Measurements from ENCODE around the gene NUP153.

NUP153 gene

DNA sequence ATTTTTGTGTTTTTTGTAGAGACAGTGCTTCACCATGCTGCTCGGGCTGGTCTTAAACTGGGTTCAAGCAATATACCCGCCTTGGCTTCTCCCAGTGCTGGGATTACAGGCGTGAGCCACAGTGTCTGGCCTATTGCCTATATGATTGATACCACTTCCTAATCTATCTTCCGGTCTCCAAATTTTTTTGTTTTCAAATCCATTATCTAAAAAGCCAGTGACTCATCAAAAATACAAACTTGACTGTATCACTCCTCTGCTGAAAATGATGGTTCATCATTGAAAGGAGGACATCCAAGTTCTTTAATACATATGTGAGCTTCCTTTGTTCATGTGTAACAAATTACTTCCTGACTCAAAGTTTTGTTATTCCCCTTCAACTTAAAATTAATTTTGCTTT, 71.2 kb downstream of the NUP153 start:
- H3K4me2 ChIP-seq (ENCODE audit: low read depth, low read length, poor library complexity, severe bottlenecking), result no peak overlapping the region
- H3K36me3 ChIP-seq (ENCODE audit: insufficient read depth, low read length), result peaks cover 80% of the 10 kb centered on the region; the same call in 1 of the 2 replicates
- H3K27me3 ChIP-seq (ENCODE audit: insufficient read depth, low read length, poor library complexity, severe bottlenecking), result no peaks in the 10 kb centered on the region
- H4K20me1 ChIP-seq (ENCODE audit: insufficient read depth, low read length, poor library complexity, severe bottlenecking), result peaks cover 34% of the 10 kb centered on the region
- H3K9ac ChIP-seq (ENCODE audit: low read depth, low read length, poor library complexity, severe bottlenecking), result no peak overlapping the region
- H3K9me3 ChIP-seq (ENCODE audit: insufficient read depth, low read depth, low read length), result no peaks in the 10 kb centered on the region
- peaks cover 22% of the 10 kb centered on the region; the same call in 1 of the 2 replicates for H3K79me2 ChIP-seq (ENCODE audit: insufficient read depth, low read length)
- H3K9me2 ChIP-seq (replicated peaks; ENCODE audit: low read depth, low read length), result no peaks in the 10 kb centered on the region
- H3F3A ChIP-seq (ENCODE audit: low read depth), result no peaks in the 10 kb centered on the region
- TF ChIP-seq EZH2phosphoT487 (IDR thresholded peaks at IDR 0.05; ENCODE audit: borderline replicate concordance), result no peak
- TF ChIP-seq, protein P1, sequence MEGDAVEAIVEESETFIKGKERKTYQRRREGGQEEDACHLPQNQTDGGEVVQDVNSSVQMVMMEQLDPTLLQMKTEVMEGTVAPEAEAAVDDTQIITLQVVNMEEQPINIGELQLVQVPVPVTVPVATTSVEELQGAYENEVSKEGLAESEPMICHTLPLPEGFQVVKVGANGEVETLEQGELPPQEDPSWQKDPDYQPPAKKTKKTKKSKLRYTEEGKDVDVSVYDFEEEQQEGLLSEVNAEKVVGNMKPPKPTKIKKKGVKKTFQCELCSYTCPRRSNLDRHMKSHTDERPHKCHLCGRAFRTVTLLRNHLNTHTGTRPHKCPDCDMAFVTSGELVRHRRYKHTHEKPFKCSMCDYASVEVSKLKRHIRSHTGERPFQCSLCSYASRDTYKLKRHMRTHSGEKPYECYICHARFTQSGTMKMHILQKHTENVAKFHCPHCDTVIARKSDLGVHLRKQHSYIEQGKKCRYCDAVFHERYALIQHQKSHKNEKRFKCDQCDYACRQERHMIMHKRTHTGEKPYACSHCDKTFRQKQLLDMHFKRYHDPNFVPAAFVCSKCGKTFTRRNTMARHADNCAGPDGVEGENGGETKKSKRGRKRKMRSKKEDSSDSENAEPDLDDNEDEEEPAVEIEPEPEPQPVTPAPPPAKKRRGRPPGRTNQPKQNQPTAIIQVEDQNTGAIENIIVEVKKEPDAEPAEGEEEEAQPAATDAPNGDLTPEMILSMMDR (conservative IDR thresholded peaks at IDR 0.05; ENCODE audit: low read length), result no peak
- no peak overlapping the region for H2AFZ ChIP-seq (ENCODE audit: low read length)
- no peak overlapping the region for H3K4me3 ChIP-seq (ENCODE audit: low read length, poor library complexity, severe bottlenecking)
- H3K4me1 ChIP-seq (ENCODE audit: insufficient read depth, low read length, poor library complexity, severe bottlenecking), result peaks cover 22% of the 10 kb centered on the region

DNA sequence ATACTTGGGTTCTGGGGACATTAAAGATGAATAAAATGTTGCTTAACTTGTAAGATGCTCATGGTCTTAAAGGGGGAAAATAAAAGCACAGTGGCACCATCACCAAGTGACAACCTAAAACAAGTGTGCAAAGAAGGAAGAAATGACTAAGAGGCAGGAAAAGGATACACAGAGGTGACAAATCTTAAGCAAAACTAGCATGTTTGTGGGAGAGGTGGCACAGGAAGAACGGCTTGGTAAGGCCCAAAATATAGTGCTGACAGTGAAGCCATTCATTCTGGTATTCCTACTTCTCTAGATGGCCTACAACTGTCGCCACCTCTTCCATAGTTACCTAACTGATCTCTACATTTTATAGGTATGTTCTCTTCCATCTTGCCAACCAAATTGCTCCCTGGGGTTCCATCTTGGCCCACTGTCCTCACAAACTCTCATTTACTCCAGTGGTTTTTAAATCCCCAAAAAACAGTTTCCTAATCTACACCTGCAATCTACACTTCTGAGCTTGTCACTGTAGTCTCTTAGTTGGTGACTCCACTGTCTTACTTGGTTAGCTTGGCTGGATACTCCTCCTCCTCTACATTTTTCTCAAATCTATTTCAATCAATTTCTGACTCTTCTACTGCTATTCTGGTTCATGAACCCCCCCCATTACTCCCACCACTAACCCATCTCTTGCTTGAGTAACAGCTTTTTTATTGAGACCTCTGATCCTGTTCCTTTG, 73.1 kb downstream of the NUP153 start:
- H3K4me2 ChIP-seq (ENCODE audit: low read depth, low read length, poor library complexity, severe bottlenecking), result peak overlapping the region; percentile 7
- no peak overlapping the region for H3K9ac ChIP-seq (ENCODE audit: low read depth, low read length, poor library complexity, severe bottlenecking)
- peaks cover 22% of the 10 kb centered on the region for H3K4me1 ChIP-seq (ENCODE audit: insufficient read depth, low read length, poor library complexity, severe bottlenecking)
- peaks cover 38% of the 10 kb centered on the region for H4K20me1 ChIP-seq (ENCODE audit: insufficient read depth, low read length, poor library complexity, severe bottlenecking)
- H3K79me2 ChIP-seq (ENCODE audit: insufficient read depth, low read length), result peaks cover 22% of the 10 kb centered on the region; the same call in 1 of the 2 replicates
- H3F3A ChIP-seq (ENCODE audit: low read depth), result no peaks in the 10 kb centered on the region
- TF ChIP-seq, protein P1 (conservative IDR thresholded peaks at IDR 0.05; ENCODE audit: low read length), result no peak
- TF ChIP-seq EZH2phosphoT487 (IDR thresholded peaks at IDR 0.05; ENCODE audit: borderline replicate concordance), result no peak
- H3K4me3 ChIP-seq (ENCODE audit: low read length, poor library complexity, severe bottlenecking), result no peak overlapping the region
- H3K9me2 ChIP-seq (replicated peaks; ENCODE audit: low read depth, low read length), result no peaks in the 10 kb centered on the region
- H3K27me3 ChIP-seq (ENCODE audit: insufficient read depth, low read length, poor library complexity, severe bottlenecking), result no peaks in the 10 kb centered on the region
- no peaks in the 10 kb centered on the region for H3K9me3 ChIP-seq (ENCODE audit: insufficient read depth, low read depth, low read length)
- peaks cover 83% of the 10 kb centered on the region; the same call in 1 of the 2 replicates for H3K36me3 ChIP-seq (ENCODE audit: insufficient read depth, low read length)
- no peak overlapping the region for H2AFZ ChIP-seq (ENCODE audit: low read length)

DNA sequence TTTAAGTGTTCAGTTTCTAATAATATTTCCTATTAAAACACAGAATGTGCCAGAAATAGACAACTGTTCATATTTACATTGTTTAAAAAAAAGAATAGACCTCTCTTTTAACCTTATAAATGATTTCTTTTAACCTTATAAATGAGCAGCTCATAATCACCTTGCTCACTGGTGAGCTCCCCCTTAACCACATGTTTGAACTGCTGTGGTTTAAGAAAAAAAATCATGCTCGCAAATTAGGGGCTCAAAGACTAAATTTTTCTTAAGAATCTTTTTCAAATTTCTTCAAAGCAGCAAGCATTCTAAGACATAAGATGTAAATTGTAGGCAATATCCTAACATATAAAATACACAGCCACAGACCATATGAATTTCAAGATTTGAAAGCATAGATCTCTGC, 73.8 kb downstream of the NUP153 start:
- no peak overlapping the region for H2AFZ ChIP-seq (ENCODE audit: low read length)
- TF ChIP-seq EZH2phosphoT487 (IDR thresholded peaks at IDR 0.05; ENCODE audit: borderline replicate concordance), result no peak
- TF ChIP-seq, protein P1 (conservative IDR thresholded peaks at IDR 0.05; ENCODE audit: low read length), result no peak
- H3K79me2 ChIP-seq (ENCODE audit: insufficient read depth, low read length), result peaks cover 22% of the 10 kb centered on the region; the same call in 1 of the 2 replicates
- peak overlapping the region; percentile 7 for H3K4me2 ChIP-seq (ENCODE audit: low read depth, low read length, poor library complexity, severe bottlenecking)
- H3K4me1 ChIP-seq (ENCODE audit: insufficient read depth, low read length, poor library complexity, severe bottlenecking), result peaks cover 22% of the 10 kb centered on the region
- H4K20me1 ChIP-seq (ENCODE audit: insufficient read depth, low read length, poor library complexity, severe bottlenecking), result peaks cover 38% of the 10 kb centered on the region
- H3K36me3 ChIP-seq (ENCODE audit: insufficient read depth, low read length), result peaks cover 83% of the 10 kb centered on the region
- no peaks in the 10 kb centered on the region for H3F3A ChIP-seq (ENCODE audit: low read depth)
- H3K4me3 ChIP-seq (ENCODE audit: low read length, poor library complexity, severe bottlenecking), result no peak overlapping the region
- H3K9me3 ChIP-seq (ENCODE audit: insufficient read depth, low read depth, low read length), result no peaks in the 10 kb centered on the region
- H3K9me2 ChIP-seq (replicated peaks; ENCODE audit: low read depth, low read length), result no peaks in the 10 kb centered on the region
- no peak overlapping the region for H3K9ac ChIP-seq (ENCODE audit: low read depth, low read length, poor library complexity, severe bottlenecking)
- no peaks in the 10 kb centered on the region for H3K27me3 ChIP-seq (ENCODE audit: insufficient read depth, low read length, poor library complexity, severe bottlenecking)
